GM21825 (cell line): ENCODE results near the gene DENND6A.
"Not testable (repeated sequence)": the region's sequence is repeated elsewhere in the genome, so short reads cannot be mapped to it uniquely, and the experiment has no call there.

Experiments used
- ATAC-seq: cut with Tn5 transposase; IDR thresholded peaks from one replicate; pipeline ENCODE4 v1.9.1; 2021; ENCODE audit warnings: mild to moderate bottlenecking, moderate library complexity; ENCODE audit not compliant: unreplicated experiment

DENND6A gene

DNA sequence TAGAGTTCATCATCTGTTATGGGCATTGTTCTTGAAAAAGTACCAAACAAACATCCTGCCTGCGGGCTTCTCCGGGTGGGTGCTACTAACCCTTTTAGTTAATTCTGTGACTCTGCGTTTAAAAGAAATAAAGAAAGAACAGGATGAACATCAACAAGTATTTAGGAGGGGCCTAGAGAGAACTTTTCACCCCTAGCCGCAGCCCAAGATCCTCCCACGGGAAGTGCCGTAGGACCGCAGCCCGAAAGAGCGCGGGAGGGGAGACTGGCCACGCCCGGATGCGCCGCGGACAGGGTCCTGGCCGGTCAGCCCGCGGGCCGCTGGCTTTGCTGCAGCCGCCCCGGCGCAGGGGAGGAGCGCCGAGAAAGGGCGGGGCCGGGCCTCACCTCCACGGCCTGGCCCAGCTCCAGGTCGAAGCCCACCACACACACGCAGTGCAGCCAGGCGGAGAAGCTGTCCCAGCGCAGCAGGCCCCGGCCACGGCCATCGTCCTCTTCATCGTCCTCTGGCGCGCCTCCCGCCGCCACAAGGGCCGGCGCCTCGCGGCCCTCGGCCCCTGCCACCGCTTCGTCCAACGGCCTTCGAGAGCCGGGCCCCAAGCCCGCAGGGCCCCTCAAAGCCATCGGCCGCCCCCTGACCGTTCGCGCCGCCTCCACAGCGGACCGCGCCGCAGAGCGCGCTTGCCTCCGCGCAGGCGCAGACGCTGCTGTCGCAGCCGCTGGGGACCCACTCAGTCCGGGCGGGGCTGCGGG is at the start of gene DENND6A:
TSS of gene DENND6A (minus strand) at position 682 of the 752 bp plus-strand sequence. CDS start at position 623, 59 bp downstream.
- peak; percentile 75 for ATAC-seq

DNA sequence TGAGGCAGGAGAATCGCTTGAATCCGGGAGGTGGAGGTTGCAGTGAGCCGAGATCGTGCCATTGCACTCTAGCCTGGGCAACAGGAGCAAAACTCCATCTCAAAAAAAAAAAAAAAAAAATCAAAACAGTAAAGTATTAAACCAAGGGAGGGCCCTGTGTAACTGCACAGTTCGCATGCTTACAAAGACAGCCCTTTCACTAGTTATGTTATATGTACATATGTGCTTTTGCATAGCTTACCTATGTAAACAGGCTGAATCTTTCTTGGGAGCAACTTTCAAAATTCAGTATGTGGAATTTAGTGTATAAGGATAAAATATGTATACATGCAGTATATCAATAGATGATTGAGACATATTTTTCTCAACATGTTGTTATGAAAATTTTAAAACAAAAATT is 47.1 kb upstream of the DENND6A start:
- no peak for ATAC-seq

DNA sequence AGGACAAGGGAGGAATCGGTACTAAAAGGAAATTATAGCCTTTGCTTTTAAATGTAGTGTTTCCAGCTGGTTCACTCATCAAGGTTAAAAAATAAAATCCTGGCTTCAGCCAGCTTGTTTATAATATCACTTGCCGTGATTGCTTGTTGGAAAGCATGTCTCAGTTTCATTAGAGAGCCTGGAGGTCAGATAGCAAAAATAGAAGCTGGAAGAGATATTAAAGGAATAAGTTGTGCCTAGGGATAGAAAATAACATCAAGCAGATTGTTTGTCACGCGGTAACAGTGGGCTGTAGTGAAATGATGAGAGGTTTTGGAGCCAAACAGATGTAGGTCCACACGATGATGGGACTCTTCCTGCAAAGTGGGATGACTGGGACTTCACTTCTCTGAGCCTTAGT is 45.5 kb upstream of the DENND6A start:
- ATAC-seq: no peak

DNA sequence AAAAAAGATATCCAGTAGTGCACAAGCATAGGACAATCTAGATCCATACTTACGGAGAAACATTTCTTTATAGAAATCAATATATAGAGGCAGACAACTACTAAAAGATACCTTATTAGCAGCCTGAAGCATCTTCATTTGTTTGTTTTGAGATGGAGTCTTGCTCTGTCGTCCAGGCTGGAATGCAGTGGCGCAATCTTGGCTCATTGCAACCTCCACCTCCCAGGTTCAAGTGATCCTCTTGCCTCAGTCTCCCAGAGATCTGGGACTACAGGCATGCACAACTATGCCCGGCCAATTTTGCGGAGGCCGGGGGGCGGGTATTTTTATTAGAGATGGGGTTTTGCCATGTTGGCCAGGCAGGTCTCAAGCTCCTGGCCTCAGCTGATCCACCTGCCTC is 45.0 kb upstream of the DENND6A start:
- no peak for ATAC-seq

GRCh38 chr3:57735405-57735804 is 42.5 kb upstream of the DENND6A start:
- ATAC-seq: no peak

DNA sequence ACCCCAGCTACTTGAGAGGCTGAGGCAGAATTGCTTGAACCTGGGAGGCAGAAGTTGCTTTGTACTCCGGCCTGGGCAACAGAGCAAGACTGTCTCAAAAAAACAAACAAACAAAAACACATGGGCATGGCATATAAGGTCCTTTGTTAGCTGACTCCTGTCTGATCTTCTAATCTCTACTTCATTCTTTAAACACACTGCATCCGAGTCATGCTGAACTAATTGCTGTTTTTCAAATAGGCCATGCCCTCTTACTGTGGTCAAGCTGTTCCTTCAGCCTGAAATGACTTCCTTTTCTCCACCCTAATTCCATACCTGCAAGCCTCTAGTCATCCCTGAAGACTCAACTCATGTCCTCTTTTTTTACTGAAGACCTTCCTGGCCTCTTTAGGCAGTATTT is 40.9 kb upstream of the DENND6A start:
- ATAC-seq: no peak

DNA sequence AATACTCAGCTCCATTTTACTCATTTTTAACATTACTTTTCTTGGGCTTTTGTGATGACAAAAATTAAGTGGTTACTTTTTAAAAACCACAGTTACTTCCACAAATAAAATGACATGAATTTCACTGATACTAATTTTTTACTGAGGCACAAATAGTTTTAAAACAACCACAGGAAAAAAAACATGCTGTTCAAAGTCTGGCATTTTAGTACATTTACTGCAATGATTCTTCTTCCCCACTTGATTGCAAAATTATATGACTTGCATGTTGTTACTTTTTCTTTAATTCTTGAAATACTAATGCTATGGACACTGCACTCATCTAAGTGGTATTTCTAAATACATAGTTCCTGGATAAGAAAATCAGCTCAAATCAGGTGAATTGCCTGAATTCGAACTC is 38.4 kb upstream of the DENND6A start:
- no peak for ATAC-seq

GRCh38 chr3:57730682-57731081 is 37.8 kb upstream of the DENND6A start:
- ATAC-seq: no peak

DNA sequence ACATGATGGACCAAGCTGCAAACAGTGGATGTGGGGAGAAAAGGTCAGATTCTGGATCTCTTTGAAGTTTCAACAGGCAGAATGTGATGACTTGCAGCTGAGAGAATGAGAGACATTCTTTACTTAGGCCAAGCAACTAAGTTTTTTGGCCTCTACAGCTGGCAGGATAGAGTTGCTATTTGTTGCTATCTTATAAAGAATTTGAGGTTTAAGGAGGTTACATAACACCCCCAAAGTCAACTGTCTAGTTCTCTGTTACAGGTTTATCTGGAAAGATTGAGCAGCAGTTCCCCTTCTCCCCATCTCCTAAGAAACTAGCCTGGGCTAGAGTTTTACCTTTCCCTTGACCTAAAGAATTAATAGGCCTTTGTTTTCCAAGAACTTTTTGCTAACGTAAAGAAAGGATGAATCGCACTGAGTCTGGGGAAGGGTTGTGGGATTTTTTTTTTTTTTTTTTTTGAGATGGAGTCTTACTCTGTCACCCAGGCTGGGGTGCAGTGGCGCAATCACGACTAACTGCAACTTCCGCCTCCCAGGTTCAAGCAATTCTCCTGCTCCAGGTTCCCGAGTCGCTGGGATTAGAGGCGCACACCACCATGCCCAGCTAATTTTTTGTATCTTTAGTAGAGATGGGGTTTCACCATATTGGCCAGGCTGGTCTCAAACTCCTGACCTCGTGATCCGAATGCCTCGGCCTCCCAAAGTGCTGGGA is 36.6 kb upstream of the DENND6A start:
- no peak for ATAC-seq

DNA sequence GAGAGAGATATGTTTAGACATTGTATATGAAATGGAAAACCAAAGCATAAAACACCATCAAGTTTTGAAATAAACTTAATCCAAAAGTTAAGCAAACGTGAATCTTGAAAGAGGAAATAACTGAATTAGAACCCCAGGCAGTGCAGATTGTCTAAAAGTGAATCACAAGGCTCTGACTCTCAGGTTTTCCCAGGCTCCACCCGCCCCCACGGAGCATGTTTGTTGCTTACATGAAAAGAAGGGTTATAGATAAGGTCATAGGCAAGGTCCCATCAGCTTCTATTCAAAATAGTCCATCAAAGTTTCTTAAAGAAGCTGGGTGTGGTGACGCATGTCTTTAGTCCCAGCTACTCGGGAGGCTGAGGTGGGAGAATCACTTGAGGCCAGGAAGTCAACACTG is 34.2 kb upstream of the DENND6A start:
- no peak for ATAC-seq

GRCh38 chr3:57726397-57726796 is 33.5 kb upstream of the DENND6A start:
- ATAC-seq: no peak

- no peak for ATAC-seq
Observed at GRCh38 chr3:57718118-57718517, 25.2 kb upstream of the DENND6A start.

- ATAC-seq: no peak
Observed at GRCh38 chr3:57717205-57717868, 24.5 kb upstream of the DENND6A start.

- no peak for ATAC-seq
Observed at GRCh38 chr3:57715686-57716085, 22.8 kb upstream of the DENND6A start.

GRCh38 chr3:57709559-57709958 is 16.7 kb upstream of the DENND6A start:
- ATAC-seq: no peak

DNA sequence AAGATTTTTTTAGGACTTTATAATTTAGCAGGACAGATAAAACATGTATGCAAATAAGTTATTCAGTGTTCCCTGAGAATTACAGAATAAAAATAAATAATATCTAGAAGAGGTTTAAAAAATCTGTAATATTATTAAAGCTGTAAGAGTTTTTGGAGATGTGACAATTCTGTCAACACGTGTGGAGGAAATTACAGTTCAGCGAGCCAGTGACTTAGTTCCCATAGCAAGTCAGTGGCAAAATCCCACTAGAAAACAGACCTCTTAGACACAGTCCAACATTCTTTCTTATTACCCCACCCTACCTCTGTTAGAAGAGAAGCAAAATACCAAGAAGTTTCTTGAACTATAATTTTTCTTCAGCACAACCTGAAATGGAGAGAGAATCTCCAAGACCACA is 16.2 kb upstream of the DENND6A start:
- ATAC-seq: no peak

DNA sequence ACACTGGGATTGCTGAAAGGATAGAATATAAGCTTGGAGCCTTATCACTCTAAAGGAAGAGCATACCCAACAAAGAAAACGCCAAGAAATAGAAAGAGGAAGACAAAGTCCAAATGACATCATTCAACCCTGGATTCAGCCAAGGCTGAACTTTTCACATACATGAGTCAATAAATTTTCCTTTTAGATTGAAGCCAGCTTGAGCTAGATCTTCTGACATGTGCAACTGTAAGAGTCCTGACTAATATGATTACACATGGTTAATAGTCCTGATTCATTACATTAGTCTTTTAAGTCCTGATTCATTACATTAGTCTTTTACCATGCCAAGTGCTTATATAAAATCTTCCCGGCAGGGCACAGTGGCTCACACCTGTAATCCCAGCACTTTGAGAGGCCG is 13.6 kb upstream of the DENND6A start:
- no peak for ATAC-seq

DNA sequence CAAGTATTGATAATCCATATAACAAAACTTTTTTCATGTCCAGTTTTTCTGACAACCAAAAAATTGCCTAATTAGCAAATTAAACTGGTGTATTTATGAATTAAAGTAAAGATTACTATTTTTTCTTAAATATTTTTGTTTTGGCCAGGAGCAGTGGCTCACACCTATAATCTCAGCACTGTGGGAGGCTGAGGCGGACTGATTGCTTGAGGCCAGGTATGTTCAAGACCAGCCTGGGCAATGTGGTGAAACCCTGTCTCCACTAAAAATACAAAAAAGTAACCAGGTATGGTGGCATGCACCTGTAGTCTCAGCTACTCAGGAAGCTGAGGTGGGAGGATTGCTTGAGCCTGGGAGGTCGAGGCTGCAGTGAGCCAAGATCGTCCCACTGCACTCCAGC is 12.5 kb upstream of the DENND6A start:
- not testable (repeated sequence) for ATAC-seq

GRCh38 chr3:57701781-57702180 is 8.9 kb upstream of the DENND6A start:
- ATAC-seq: no peak

- ATAC-seq: no peak
Observed at GRCh38 chr3:57700737-57701136, 7.9 kb upstream of the DENND6A start.

- no peak for ATAC-seq
Observed at GRCh38 chr3:57699591-57699990, 6.7 kb upstream of the DENND6A start.

- ATAC-seq: no peak
Observed at GRCh38 chr3:57696801-57697321, 4.0 kb upstream of the DENND6A start.
